KMS-11 (cell line): ENCODE data around the gene KRTAP10-8.

Source experiments
- H2AFZ ChIP-seq: fragments of 200-600 bp; sonication (generic); 2 replicates; pipeline ENCODE4 v1.6.1; 2016; ENCODE audit warnings: antibody characterized with exemption, mixed run types, low read depth
- H3K27ac ChIP-seq: fragments of 200-600 bp; sonication (generic); 2 replicates; pipeline ENCODE4 v1.6.1; 2016; ENCODE audit warnings: mild to moderate bottlenecking, mixed run types
- H3K27me3 ChIP-seq: fragments of 200-600 bp; sonication (generic); 2 replicates; pipeline ENCODE4 v1.6.1; 2017; ENCODE audit warnings: mild to moderate bottlenecking, low read depth, mixed run types, moderate library complexity; ENCODE audit not compliant: insufficient read depth
- H3K36me3 ChIP-seq: fragments of 200-600 bp; sonication (generic); 2 replicates; pipeline ENCODE4 v1.6.1; 2017; ENCODE audit warnings: mild to moderate bottlenecking, mixed run types; ENCODE audit not compliant: insufficient read depth
- H3K4me1 ChIP-seq: fragments of 200-600 bp; sonication (generic); 2 replicates; pipeline ENCODE4 v1.6.1; 2016; ENCODE audit warnings: mild to moderate bottlenecking, low read depth, mixed run types; ENCODE audit not compliant: poor library complexity, severe bottlenecking
- H3K4me2 ChIP-seq: fragments of 200-600 bp; sonication (generic); 2 replicates; pipeline ENCODE4 v1.7.0; 2016; ENCODE audit warnings: mild to moderate bottlenecking, mixed run types
- H3K4me3 ChIP-seq: fragments of 200-600 bp; sonication (generic); IDR thresholded peaks from 2 replicates; pipeline ENCODE4 v1.6.1; 2017; ENCODE audit warnings: low read depth, low read length, mixed read lengths; ENCODE audit not compliant: insufficient read depth
- H3K79me2 ChIP-seq: fragments of 200-600 bp; sonication (generic); 2 replicates; pipeline ENCODE4 v1.6.1; 2016; ENCODE audit warnings: low read depth, mixed run types; ENCODE audit not compliant: insufficient read depth
- H3K9ac ChIP-seq: fragments of 200-600 bp; sonication (generic); 2 replicates; pipeline ENCODE4 v1.6.1; 2016; ENCODE audit warnings: mild to moderate bottlenecking, mixed run types
- H4K20me1 ChIP-seq: fragments of 200-600 bp; sonication (generic); 2 replicates; pipeline ENCODE4 v1.6.1; 2016; ENCODE audit warnings: mild to moderate bottlenecking, mixed run types; ENCODE audit not compliant: insufficient read depth
- CTCF ChIP-seq: fragments of 200-600 bp; sonication (generic); conservative IDR thresholded peaks from 2 replicates; pipeline ENCODE4 v1.6.1; 2017; ENCODE audit warnings: low read depth, mild to moderate bottlenecking, antibody characterized with exemption, low read length, moderate library complexity, mixed read lengths

The KRTAP10-8 gene

GRCh38 chr21:44612029-44612486 is at the start of gene KRTAP10-8:
Gene KRTAP10-8, plus strand, starts transcription at chr21:44612079. Its CDS starts 22 bp downstream, at chr21:44612101.
- Histone ChIP-seq H4K20me1 (no peaks in the 10 kb centered on the region), H3K36me3 (no peaks in the 10 kb centered on the region), H3K79me2 (no peaks in the 10 kb centered on the region), H3K4me1 (no peaks in the 10 kb centered on the region), H2AFZ (no peak within 1 kb of the TSS), H3K27ac (no peak within 1 kb of the TSS), H3K4me2 (no peak within 1 kb of the TSS), H3K4me3 (no peak within 1 kb of the TSS), H3K9ac (no peak within 1 kb of the TSS), H3K27me3 (peaks cover 22% of the 10 kb centered on the region)
- TF ChIP-seq CTCF = no peak

GRCh38 chr21:44564099-44564498 is 47.8 kb upstream of the KRTAP10-8 start:
- Histone ChIP-seq H3K27me3 (peaks cover 32% of the 10 kb centered on the region; the same call in 1 of the 2 replicates), H3K4me1 (no peaks in the 10 kb centered on the region), H3K9ac (no peak overlapping the region), H2AFZ (no peak overlapping the region), H4K20me1 (no peaks in the 10 kb centered on the region), H3K79me2 (no peaks in the 10 kb centered on the region), H3K4me3 (no peak overlapping the region), H3K36me3 (no peaks in the 10 kb centered on the region), H3K4me2 (no peak overlapping the region), H3K27ac (no peak overlapping the region)
- TF ChIP-seq CTCF = no peak

GRCh38 chr21:44564886-44565598 is 46.8 kb upstream of the KRTAP10-8 start:
- H3K9ac ChIP-seq = no peak overlapping the region
- no peak overlapping the region for H2AFZ ChIP-seq

GRCh38 chr21:44566403-44566802 is 45.5 kb upstream of the KRTAP10-8 start:
- Histone ChIP-seq H3K36me3 (no peaks in the 10 kb centered on the region), H3K27ac (no peak overlapping the region), H2AFZ (no peak overlapping the region), H3K4me3 (no peak overlapping the region), H3K9ac (no peak overlapping the region), H3K79me2 (no peaks in the 10 kb centered on the region), H3K27me3 (peaks cover 37% of the 10 kb centered on the region), H3K4me1 (no peaks in the 10 kb centered on the region), H4K20me1 (no peaks in the 10 kb centered on the region), H3K4me2 (no peak overlapping the region)
- no peak for TF ChIP-seq CTCF

More at GRCh38 chr21:44564886-44565598, 46.8 kb upstream of the KRTAP10-8 start:
- H3K4me3 ChIP-seq = no peak overlapping the region
- no peak overlapping the region for H3K4me2 ChIP-seq
- no peaks in the 10 kb centered on the region for H3K4me1 ChIP-seq
- H3K79me2 ChIP-seq = no peaks in the 10 kb centered on the region
- peaks cover 34% of the 10 kb centered on the region; the same call in 1 of the 2 replicates for H3K27me3 ChIP-seq
- no peak overlapping the region for H3K27ac ChIP-seq
- no peaks in the 10 kb centered on the region for H4K20me1 ChIP-seq
- H3K36me3 ChIP-seq = no peaks in the 10 kb centered on the region
- TF ChIP-seq CTCF = no peak
